GM12878 (cell line): ENCODE measurements around the gene SEMA7A. TPM values are rescaled to one million over a fixed set of nuclear protein-coding genes. Genes with fewer than 3 reads are reported as not detected.

ENCODE experiments used
- BACH1 ChIP-seq: fragments of 450-650 bp; IDR thresholded peaks from 2 replicates; pipeline ENCODE4 v1.6.1; 2017; ENCODE audit warnings: mild to moderate bottlenecking, borderline replicate concordance
- BMI1 ChIP-seq: fragments of 450-650 bp; IDR thresholded peaks from 2 replicates; pipeline ENCODE4 v1.6.1; 2016; ENCODE audit warnings: mild to moderate bottlenecking, moderate library complexity, borderline replicate concordance
- CHD4 ChIP-seq: fragments of 200-600 bp; sonication (generic); IDR thresholded peaks from 2 replicates; pipeline ENCODE4 v1.6.1; 2016; ENCODE audit warnings: mild to moderate bottlenecking
- CREM ChIP-seq: IDR thresholded peaks from 2 replicates; pipeline ENCODE4 v1.6.1; 2014; ENCODE audit warnings: antibody characterized with exemption, low read depth
- DPF2 ChIP-seq: fragments of 450-650 bp; IDR thresholded peaks from 2 replicates; pipeline ENCODE4 v1.6.1; 2017; ENCODE audit warnings: mild to moderate bottlenecking
- FOXK2 ChIP-seq: fragments of 450-650 bp; IDR thresholded peaks from 2 replicates; pipeline ENCODE4 v1.6.1; 2017; ENCODE audit warnings: mild to moderate bottlenecking, moderate library complexity
- NR2C2 ChIP-seq: IDR thresholded peaks from 2 replicates; pipeline ENCODE4 v1.6.1; 2011; ENCODE audit warnings: borderline replicate concordance, low read depth; ENCODE audit not compliant: control insufficient read depth, insufficient read length
- RB1 ChIP-seq: fragments of 450-650 bp; formaldehyde crosslinking; IDR thresholded peaks from 2 replicates; pipeline ENCODE4 v1.6.1; 2017; ENCODE audit warnings: mild to moderate bottlenecking, borderline replicate concordance
- RELB ChIP-seq: fragments of 450-650 bp; IDR thresholded peaks from 2 replicates; pipeline ENCODE4 v1.6.1; 2017; ENCODE audit warnings: low read depth, mild to moderate bottlenecking, moderate library complexity
- SMAD1 ChIP-seq: fragments of 450-650 bp; IDR thresholded peaks from 2 replicates; pipeline ENCODE4 v1.6.1; 2018; ENCODE audit warnings: mild to moderate bottlenecking, low read depth; ENCODE audit not compliant: partially characterized antibody
- ZBTB11 ChIP-seq: fragments of 450-650 bp; formaldehyde crosslinking; IDR thresholded peaks from 2 replicates; pipeline ENCODE4 v1.5.0; 2022; ENCODE audit warnings: mild to moderate bottlenecking, missing genetic modification characterization
- ZNF274 ChIP-seq: IDR thresholded peaks from one replicate; pipeline ENCODE4 v1.8.0; 2011; ENCODE audit not compliant: insufficient read length, insufficient read depth
- ZNF592 ChIP-seq: fragments of 450-650 bp; IDR thresholded peaks from 2 replicates; pipeline ENCODE4 v1.6.1; 2017; ENCODE audit warnings: mild to moderate bottlenecking, moderate library complexity
- ZSCAN29 ChIP-seq: fragments of 450-650 bp; IDR thresholded peaks from 2 replicates; pipeline ENCODE4 v1.6.1; 2017; ENCODE audit warnings: mild to moderate bottlenecking, moderate library complexity
- polyA plus RNA-seq, 11 experiments: library from polyadenylated mRNA; depleted of rRNA in 4 of 11; unstranded in 6 of 11; stranded (reverse) in 5 of 11; fragments of >200 nt; fragmentation: Nextera tagmentation in 4 of 11; fragmentation: Illumina TruSeq in 1 of 11; extraction: Ambion mirVana in 4 of 11; extraction: Trizol in 1 of 11; gene quantifications; 1 replicate in 1 of 11; 2 replicates in 10 of 11; pipeline versions ENCODE4 v1.2.1 to v1.2.3, GENCODE V29; 2011 to 2016; ENCODE audit warnings: inconsistent platforms in 2 of 11, missing spikeins in 2 of 11, low read depth in 1 of 11
- total RNA-seq, 4 experiments: library from RNA; depleted of rRNA in 3 of 4; stranded (reverse); fragments of >200 nt in 3 of 4; fragmentation: Illumina TruSeq in 1 of 4; extraction: Trizol in 1 of 4; gene quantifications; 2 replicates each; pipeline versions ENCODE4 v1.2.1 to v1.2.3, GENCODE V29; 2013 to 2021
- TF ChIP-seq, protein P1 (sequence below): fragments of 450-650 bp; IDR thresholded peaks from 2 replicates; pipeline ENCODE4 v1.6.1; 2016; ENCODE audit warnings: mild to moderate bottlenecking
- TF ChIP-seq, protein P2 (sequence below): fragments of 150-350 bp; IDR thresholded peaks from 2 replicates; pipeline ENCODE4 v1.6.1; 2014; ENCODE audit warnings: mild to moderate bottlenecking, low read depth, low read length

The SEMA7A gene
- total and polyA plus RNA-seq, 10 of the 15 experiments (the other 5 are each of a cell fraction or from before 2014, with no cell fraction given) = 0.08 to 112 (median 53.5) TPM

DNA sequence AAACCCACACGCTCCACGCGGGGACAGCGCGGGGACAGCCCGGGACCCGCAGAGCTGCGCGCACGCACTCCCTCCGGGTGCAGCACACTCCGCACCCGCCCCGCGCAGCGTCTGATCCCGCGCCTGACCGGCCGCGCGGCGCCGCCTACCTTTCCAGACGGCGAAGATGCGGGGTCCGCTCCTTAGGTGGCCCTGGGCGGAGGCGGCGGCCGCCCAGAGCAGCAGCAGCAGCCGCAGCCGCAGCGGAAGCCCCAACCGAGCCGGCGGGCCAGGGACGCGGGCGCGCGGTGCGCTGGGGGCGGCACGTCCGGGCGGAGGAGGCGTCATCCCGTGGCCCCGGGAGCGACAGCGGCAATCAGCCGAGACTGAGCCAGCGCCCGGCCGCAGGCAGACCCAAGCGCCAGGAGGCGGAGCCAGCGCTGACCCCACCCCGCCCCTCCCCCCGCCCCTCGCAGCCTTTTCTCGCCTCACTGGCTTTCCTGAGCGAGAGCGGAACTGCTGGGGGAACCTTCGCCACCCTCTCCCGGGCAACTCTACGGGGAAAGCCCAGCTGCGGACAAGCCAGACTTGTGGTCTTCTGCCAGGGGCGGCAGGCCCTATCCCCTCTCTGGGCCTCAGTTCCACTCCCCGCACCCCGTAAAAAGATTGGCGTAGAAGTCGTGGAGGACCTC lies at the start of gene SEMA7A (continued):
- TF ChIP-seq RELB (peak; percentile 69; the same call in 1 of the 2 replicates), NR2C2 (no peak), BMI1 (no peak), ZNF274 (no peak), CREM (0 out of 2 replicates have a peak, but pooled peaks have one; percentile 19), FOXK2 (no peak), RB1 (peak; percentile 80; the same call in 1 of the 2 replicates), DPF2 (peak; percentile 94; the same call in 1 of the 2 replicates), SMAD1 (no peak), ZSCAN29 (0 out of 2 replicates have a peak, but pooled peaks have one; percentile 26), CHD4 (no peak), BACH1 (peak; percentile 86), ZBTB11 (no peak), ZNF592 (0 out of 2 replicates have a peak, but pooled peaks have one; percentile 36)
- TF ChIP-seq, protein P1, sequence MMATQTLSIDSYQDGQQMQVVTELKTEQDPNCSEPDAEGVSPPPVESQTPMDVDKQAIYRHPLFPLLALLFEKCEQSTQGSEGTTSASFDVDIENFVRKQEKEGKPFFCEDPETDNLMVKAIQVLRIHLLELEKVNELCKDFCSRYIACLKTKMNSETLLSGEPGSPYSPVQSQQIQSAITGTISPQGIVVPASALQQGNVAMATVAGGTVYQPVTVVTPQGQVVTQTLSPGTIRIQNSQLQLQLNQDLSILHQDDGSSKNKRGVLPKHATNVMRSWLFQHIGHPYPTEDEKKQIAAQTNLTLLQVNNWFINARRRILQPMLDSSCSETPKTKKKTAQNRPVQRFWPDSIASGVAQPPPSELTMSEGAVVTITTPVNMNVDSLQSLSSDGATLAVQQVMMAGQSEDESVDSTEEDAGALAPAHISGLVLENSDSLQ = peak; percentile 77
- TF ChIP-seq, protein P2, sequence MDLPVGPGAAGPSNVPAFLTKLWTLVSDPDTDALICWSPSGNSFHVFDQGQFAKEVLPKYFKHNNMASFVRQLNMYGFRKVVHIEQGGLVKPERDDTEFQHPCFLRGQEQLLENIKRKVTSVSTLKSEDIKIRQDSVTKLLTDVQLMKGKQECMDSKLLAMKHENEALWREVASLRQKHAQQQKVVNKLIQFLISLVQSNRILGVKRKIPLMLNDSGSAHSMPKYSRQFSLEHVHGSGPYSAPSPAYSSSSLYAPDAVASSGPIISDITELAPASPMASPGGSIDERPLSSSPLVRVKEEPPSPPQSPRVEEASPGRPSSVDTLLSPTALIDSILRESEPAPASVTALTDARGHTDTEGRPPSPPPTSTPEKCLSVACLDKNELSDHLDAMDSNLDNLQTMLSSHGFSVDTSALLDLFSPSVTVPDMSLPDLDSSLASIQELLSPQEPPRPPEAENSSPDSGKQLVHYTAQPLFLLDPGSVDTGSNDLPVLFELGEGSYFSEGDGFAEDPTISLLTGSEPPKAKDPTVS = no peak
